ENCODE data around the gene MAPKAP1. TPM values are rescaled to one million over a fixed set of nuclear protein-coding genes. Genes with fewer than 3 reads are reported as not detected.
A peak's percentile ranks its signal among the peaks of the same experiment; 100 is the strongest.

The MAPKAP1 gene
- total RNA-seq, 1 donor from 2014 or later, result 66.8 TPM

DNA sequence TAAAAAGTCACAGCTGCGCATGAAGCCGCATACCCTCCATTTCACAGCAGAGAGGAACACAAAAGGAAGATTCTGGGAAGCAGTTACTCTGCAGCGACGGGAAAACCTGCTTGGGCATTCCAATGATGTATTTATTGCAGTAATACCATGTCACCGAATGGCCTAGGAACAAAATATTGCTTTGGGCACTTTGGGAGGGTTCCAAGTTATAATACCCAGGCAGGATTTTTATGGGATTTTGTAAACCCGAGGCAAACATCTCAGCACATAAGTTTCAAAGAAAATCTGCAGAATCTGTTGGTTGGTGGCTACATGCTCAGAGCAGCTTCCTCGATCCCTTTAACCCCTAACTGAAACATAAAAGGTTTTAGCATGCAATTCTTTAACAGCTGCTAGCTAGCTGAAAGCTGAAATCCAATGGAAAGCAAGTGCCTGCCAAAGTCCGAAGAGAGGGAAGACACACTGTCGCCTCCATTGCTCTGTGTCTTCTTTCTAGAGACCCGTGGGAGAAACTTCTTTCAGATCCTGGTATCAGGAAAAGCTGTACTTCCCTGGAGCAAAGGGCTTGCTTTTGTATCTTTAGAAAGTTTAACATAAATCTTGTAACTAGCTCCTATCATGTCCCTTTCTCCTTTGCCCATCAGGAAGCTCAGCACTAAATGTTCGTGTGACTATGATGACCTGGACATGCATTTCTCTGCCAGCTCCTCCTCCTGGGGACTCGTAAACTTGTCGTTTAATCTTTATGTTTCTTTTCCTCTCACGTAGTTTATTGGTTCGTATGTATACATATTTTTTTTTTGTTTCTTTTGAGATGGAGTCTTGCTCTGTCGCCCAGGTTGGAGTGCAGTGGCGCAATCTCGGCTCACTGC lies 195.0 kb downstream of the MAPKAP1 start:
- peak; percentile 87 for DNase-seq

DNA sequence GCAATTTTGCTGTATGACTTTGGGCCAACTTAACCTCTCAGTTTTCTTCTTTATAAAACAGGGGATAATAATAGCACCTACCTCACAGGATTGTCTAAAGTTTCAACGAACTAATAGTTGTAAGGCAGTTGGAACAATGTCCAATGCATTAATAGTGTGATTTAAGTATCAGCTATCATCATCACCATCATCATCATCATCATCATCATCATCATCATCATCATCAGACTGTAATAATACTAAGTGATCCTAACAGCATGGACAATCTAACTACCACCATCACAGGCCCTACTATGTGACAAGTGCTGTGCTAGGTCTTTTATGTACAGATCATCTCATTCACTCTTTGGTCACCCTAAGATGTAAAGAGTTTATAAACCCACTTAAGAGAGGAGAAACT lies 196.0 kb downstream of the MAPKAP1 start:
- no peak for DNase-seq

DNA sequence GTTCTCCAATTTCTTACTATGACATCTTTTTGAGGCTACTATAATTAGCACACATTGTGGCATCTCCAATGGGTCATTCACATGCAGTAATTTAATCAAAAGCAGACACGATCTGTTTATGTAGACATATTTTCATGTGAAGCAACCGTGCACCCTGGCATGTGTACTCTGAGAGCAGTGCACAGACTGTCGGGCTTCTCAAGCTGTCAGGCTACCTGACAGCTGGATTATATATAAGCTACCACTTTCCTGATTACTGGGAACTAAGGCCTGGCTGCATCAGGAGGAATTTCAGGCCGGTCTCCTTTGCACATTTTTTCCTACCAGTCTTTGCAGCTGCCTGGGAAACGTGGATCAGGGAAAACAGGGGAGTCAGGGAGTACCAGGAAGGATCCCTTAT lies 197.5 kb downstream of the MAPKAP1 start:
- DNase-seq, result peak; percentile 68

DNA sequence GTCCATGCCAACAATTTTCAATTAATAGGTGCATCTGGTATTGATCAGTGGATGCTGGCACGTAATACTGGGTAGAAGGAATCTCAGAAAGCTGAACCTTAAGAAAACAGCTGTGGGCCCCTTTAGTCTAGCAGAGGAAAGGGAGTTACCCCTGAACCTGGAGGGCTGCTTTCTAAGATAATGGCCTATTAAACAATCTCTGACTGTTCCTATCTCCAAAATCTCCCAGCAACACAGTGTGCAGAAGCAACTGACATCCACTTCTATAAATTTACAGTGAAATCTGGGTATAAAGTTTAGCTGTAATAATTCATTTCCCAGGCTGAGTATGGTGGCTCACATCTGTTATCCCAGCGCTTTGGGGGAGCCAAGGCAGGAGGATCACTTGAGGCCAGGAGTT lies 198.8 kb downstream of the MAPKAP1 start:
- DNase-seq, result no peak

DNA sequence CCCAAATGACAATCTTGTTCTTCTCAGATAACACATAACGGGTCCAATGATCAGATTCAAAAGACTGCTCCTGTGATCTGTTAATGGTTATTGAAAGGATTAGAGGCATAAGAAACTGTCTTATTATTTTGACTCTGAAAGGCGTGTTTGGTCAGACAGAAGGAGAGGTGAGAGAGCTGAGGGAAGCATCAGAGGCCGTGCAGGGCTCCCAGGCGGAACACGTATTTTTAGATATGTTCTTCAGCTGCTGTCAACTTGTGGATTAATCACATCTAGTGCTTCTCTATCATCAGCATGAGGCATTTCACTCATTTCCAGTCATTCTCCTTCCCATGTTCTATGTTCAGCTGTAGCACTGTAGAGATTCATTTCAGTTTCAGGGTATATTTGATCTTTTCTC lies 199.8 kb downstream of the MAPKAP1 start:
- no peak for DNase-seq

DNA sequence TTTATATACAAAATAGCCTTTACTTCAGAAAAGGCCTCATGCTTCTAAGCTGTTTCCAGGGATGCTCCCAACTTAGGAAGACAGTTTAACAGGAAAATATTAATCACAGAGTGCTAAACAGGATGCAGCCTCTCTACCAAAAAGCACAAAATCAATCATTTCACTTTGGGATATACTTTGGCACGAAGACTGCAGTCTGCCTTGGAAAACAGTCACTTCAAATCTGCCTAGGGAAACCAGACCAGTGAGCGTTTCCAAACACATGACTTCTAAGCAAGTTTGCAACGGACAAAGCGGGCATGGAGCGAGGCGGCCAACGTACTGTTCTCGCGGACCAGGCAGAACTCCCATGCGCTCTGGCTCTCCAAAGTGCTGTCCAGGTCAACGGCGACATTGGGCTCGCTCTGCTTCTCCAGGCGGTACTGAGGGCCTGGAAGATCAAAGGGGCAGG lies 201.0 kb downstream of the MAPKAP1 start:
- DNase-seq, result peak; percentile 54

DNA sequence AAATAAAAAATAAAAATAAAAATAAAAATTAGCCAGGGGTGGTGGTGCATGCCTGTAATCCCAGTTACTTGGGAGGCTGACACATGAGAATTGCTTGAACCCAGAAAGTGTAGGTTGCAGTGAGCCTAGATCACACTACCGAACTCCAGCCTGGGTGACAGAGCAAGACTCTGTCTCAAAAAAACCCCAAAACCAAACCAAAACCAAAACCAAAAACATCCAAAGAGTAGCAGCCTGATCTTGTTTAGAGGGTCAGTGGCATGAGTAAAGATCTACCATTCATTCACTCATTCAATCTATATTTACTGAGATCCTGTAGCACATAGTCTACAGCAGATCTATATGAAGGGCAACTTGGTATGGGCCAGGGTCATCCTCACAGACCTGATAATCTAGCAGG lies 202.4 kb downstream of the MAPKAP1 start:
- DNase-seq, result no peak

DNA sequence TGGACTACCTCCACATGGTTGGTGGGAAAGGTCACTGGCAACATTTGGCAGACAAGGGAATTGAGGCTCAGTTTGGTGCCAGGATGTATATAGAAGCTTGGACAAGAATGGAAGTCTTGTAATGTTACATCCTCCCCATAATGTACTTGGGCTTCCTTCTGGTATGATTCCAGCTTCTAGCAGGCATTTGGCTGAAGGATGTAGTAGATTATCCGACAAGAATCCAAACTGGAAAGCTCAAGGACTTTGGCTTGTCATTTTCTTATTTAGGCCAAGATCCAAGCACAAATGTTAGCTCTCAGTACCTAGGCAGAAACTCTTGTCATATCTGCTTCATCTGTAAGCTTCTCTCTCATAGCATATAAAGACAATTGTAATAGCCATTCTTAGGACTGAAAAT lies 209.1 kb downstream of the MAPKAP1 start:
- no peak for DNase-seq

DNA sequence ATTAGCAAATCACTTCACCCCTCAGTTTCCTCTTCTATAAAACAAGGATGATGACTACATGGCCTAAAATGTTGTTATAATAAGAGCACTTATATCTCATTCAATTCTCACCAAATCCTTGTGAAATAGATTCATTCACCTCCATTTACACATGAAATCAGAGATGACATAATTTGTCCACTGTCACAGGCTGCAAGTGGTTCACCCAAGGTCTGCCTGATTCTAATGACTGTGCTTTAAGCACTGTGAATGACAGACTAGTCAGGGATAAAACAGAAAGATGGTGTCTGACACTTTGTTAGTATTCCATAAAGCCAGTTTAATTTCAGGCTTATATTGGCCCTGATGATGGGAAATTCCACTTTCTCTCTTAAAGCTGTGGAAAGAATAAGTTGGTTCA lies 209.5 kb downstream of the MAPKAP1 start:
- no peak for DNase-seq

DNA sequence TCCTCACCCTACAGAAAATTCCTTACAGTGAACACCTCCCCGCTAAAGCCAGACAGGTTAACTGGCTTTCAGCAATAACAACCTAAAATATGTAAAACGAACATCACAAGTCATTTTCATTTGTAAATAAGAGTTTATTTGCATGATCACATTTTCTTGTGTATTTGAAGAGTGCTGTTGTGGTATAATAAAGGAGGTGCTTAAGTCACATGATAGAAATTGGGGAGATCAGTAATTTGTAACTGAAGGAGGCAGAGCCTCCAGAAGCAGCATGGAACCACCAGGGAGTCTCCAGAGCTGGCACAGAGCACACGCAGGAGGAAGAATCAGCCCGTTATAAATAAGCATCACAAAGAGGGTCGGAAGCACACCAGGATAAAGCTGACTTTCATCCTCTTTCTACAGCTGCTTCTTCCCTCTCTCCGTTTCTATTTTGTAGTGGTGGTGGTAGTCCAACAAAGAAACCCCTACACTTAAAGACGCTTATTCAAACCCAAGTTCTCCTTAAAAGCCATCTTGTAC lies 210.6 kb downstream of the MAPKAP1 start:
- DNase-seq, result no peak

DNA sequence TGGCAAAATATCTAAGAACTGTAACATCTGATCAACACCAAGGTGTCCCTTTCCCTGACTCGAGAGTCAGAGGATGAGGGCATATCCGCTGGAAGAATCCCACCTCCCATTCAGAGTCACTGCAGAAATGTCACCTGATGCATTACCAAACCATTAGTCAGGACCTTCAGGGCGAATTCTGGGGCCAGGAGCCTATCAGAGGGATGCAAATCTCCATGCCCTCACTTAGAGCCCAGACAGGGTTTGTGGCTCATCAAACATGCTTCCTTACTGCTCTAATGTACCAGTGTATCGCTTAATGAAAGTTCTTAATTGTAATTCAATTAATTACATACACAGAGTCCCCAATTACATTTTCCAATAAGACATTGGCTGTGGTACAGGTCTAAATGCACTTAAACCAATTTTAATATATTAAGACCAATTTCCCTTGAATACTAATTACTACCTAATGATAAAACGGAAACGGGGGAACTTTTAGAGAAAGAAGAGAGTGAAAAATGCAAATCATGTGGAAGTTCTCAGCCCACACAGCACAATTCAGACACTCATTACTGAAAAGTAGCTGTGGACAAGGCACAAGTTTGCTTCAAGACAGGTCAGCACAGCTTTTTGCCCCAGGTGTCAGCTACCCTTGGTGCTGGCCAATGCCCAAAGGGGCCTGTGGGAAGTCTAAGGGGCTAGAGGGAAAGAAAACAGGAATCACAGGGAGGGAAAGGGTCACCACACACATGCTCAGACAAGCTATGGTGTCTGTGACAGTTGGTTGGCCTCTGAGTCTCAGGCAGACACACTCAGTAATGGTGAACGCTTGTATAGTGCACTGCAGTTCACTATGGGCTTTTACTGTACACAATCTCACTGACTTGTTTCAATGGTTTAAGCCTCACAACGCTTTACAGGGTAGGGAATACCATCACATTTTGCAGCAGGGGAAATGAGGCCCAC lies 211.6 kb downstream of the MAPKAP1 start:
- no peak for DNase-seq

DNA sequence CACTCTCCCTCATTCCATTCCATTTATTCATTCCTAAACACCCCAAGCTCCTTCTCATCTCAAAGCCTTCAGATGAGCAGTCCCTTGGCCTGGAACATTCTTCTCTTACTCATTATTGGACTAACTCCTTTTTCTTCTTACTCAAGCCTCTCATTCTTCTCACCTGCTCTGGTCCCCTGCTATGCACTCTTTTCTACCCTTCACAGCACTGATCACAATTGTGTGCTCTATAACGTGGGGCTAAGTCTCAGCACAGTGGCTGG lies 212.4 kb downstream of the MAPKAP1 start:
- no peak for DNase-seq

DNA sequence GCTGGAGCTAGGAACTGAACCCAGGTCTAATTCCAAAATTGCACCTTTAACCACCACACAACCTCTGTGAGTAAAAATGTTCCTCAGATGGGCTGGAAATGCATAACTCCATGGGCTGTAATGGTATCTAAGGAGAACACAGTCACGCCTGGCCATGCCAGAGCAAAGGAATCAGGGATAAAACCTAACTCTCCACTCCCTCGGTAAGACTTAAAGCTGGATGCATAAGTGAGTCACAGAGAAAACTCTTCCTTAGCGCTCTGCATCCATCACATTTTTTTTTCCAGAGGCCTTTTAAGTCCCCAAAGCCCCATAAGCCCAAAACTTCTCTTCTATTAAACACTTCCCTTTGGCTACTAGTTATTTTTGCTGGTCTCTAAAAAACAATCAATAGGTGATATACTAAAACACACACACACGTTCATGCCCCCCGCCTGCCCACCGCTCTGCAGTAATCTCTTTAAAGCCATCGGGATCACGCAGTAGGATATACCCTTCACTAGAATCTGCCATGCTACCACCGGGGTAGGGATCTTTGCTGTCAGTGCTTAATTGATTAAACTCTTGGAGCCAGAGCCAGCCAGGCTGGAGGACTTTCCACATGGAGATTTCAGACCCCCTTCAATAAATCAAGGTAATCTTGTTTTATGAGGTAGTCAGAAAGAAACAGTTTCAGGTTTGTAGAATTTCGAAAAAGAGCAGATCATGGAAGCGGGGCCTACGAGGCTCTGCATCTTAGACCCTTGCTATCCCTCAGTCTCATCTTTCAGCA lies 212.9 kb downstream of the MAPKAP1 start:
- DNase-seq, result no peak

DNA sequence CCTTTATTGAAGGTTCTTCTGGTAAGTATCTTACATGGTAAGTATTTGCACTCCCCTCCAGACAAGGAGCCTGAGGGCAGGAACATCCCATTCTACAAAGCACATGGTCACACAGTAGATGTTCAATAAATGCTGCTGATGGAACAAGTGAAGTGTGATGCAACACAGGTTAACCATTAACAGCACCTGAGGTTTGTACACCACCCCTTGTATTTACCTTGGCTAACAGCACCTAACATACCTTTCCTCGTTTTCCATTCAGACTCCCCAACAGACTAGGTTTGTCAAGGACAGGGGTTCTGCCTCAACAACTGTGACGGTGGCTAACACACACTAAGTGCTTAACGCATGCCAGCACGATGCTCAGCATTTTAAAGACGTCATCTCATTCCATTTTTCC lies 213.6 kb downstream of the MAPKAP1 start:
- no peak for DNase-seq

DNA sequence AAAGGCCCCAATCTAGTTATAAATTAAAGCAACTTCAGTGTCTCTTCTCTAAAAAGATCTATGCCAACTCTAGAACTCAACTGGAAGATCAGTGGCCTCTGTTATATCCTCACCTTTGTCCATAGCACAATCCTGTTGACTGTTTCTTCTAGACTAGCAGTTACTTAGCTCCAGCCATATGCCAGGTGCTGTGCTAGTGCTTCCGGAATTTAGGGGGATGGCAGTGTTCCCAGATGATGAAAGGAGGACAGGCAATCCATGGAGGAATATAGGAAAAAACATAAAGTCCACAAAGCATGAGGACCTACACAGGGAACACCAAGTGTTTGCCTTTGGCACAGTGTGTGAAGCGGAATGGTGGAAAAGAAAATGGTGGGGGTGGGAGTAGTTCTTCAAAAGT lies 214.3 kb downstream of the MAPKAP1 start:
- DNase-seq, result no peak

DNA sequence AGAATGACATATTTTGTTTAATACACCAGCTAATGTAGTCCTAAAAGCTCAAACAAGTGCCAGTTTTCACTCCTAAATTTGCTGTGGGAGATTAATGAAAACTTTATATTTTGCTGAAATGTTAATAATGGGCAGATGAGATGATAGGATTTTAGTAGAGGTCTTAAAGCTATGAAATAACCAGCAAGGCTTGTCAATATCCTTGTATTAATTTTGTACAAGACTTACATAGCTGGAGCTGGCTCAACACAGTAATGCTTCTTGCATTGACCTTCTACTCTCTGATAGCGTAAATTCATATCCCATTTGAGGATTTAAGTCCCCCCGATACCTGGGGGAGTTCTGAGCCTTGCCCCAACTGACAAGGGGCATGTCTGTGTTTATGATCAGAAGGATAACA lies 219.2 kb downstream of the MAPKAP1 start:
- DNase-seq, result no peak

DNA sequence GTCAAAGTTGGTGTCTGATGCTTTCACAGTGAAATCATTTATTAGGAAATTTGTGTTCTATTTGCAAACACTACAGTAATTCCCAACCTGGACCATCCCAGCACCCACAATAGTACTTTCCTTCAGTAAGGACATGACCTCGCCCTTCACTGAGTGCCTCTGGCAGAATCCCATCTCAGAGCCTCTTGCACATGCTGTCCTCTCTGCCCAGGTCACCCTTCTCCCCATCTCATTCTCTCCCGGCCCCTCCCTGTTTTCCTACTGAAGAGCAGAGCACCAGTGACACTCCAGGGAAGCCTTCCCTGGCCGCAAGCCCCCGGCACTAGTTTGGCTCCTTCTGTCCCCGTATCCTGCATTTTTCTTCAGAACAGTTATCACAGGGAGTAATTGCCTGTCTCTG lies 220.4 kb downstream of the MAPKAP1 start:
- no peak for DNase-seq

DNA sequence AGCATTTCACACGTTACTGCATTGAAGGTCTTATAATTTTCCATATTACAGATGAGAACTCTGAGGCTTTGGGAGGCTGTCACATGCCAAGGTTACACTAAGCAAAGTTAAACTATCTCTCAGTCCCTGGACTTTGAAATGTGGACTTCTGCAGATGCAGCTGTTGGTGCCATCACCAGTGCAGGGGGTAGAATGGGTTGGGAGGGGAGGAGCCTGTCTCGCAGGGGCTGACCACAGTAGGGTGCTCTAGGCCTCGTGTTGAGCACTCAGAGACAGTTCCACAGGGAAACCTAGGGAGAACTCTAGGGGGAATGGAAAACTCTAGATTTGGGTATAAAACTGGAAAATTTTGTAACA lies 220.9 kb downstream of the MAPKAP1 start:
- peak; percentile 21 for DNase-seq

DNA sequence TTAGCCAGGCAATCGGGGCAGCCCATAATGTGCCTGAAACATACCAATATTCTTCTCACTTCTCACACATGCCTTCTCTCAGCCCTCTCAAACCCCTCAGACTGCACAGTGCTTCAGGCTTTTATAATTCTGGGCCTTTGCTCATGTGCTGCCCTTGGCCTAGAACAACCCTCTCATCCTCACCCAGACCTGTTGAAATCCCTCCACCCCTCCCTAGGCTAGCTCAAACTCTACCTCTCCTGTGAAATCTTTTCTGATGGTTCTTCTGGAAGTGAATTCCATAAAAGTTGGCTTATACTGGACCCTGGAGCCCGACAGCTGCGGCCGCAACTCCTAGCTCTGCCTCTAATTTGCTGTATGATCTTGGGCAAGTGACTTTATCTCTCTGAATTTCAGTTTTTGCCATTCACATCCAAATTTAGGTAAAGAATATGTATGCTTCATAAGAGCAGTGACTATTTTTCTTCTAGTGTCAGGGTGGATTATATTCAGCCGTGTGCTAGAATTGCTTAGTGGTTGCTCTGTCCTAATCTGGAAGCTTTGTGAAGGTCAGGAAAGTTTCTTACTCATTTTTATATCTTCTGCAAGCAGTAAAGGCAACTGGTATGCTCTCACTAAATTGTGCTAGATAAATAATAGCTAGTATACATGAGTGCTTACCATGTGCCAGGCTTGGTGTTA lies 221.4 kb downstream of the MAPKAP1 start:
- no peak for DNase-seq

DNA sequence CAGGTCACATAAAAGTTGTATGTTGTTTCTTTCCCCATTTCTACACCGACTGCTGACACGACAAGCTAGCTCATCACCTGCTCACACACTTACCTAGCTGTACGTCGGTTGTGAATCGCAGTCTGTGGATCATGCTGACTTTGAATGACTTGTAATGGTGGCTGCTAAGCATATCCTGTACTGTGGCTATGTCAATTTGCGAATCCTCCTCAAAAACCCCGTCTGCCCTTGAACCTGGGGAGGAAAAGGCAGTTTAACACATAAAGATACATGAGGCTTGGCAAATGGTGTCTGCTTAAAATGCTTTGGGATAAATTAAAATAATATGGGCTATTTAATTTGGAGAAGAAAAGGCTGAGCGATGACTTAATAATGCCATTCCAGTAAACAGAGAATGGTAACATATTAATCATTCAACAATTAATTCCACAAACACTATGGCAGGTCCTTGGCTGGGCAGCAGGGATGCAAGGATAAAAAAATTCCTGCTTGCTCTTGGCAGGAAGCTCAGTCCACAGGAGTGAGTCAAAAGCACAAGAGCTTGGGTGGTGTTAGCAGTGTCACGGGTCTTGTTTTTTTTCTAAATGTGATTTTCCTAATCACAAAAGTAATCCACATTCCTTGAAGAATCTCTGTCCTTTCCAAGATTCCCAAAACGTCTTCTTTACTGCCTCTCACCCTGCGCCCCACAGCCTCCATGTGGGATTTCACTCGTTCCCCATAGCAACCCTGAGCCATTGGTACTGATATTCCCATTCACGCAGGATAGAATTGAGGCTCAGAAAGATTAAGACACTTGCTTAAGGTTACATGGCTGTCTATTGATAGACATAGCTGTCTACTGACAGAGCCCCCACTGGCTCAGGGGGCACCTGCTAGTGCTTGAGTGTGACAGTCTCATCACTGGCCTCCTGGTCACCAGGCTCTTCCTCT lies 222.4 kb downstream of the MAPKAP1 start:
- DNase-seq, result peak; percentile 20

DNA sequence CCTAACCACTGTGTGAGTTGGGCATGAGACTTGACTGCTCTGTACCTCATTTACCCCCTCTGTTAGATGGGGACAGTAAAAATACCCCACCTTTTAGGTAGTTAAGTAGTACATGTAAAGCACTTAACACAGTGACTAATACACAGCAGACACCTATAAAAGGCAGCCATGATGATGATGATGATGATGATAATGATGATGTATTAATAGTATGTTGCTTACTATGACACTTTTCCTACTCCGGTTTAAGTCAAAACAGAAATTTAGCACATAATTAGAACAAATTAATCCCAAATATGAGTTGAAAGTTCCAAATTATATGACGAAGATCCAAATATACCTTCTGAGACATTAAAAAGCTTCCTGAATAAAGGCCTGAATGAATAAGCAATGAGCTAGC lies 223.3 kb downstream of the MAPKAP1 start:
- DNase-seq, result no peak

Measured in tongue (tissue), 2 donors.